MCF 10A (cell line): ENCODE data around the gene PPT1. TPM values are rescaled to one million over a fixed set of nuclear protein-coding genes. Genes with fewer than 3 reads are reported as not detected.

Experiments used
- BruUV-seq: library from RNA; stranded (reverse); fragments of 400-500 nt; replicated peaks from 2 replicates; lab custom pipeline; 2021; lab: Mats Ljungman, UMichigan
- CTCF ChIA-PET: fragments of 300-600 bp; sonication (Branson Sonifier 250); formaldehyde crosslinking; extraction: SDS; loops from one replicate; lab custom pipeline; 2021; ENCODE audit warnings: antibody characterized with exemption, inconsistent platforms; lab: Yijun Ruan, JAX
- POLR2A ChIA-PET: fragments of 300-600, 350-650 bp; sonication (Branson Sonifier 250); formaldehyde crosslinking; extraction: SDS; loops from one replicate; lab custom pipeline; 2020; ENCODE audit warnings: antibody characterized with exemption, inconsistent platforms; lab: Yijun Ruan, JAX
- DNase-seq: peaks from one replicate; pipeline ENCODE4 v3.0.0-alpha.2; 2018; ENCODE audit not compliant: unreplicated experiment
- H3K27ac Mint-ChIP-seq: one replicate; pipeline ENCODE4 v1.8.0; 2022; ENCODE audit warnings: mild to moderate bottlenecking, low read depth, mixed read lengths; ENCODE audit not compliant: unreplicated experiment
- H3K27me3 Mint-ChIP-seq: one replicate; pipeline ENCODE4 v1.8.0; 2022; ENCODE audit warnings: mixed read lengths; ENCODE audit not compliant: insufficient read depth, unreplicated experiment
- H3K36me3 Mint-ChIP-seq: one replicate; pipeline ENCODE4 v1.8.0; 2022; ENCODE audit warnings: mild to moderate bottlenecking, moderate library complexity, mixed read lengths; ENCODE audit not compliant: insufficient read depth, unreplicated experiment
- H3K4me1 Mint-ChIP-seq: one replicate; pipeline ENCODE4 v1.8.0; 2022; ENCODE audit warnings: mixed read lengths; ENCODE audit not compliant: insufficient read depth, unreplicated experiment
- H3K4me3 Mint-ChIP-seq: one replicate; pipeline ENCODE4 v1.8.0; 2022; ENCODE audit warnings: mild to moderate bottlenecking, moderate library complexity, mixed read lengths; ENCODE audit not compliant: unreplicated experiment
- H3K9me3 Mint-ChIP-seq: one replicate; pipeline ENCODE4 v1.8.0; 2022; ENCODE audit warnings: mixed read lengths; ENCODE audit not compliant: unreplicated experiment
- CTCF ChIP-seq: fragments of 200-600 bp; IDR thresholded peaks from one replicate; pipeline ENCODE4 v1.8.0; 2022; ENCODE audit warnings: antibody characterized with exemption, mild to moderate bottlenecking; ENCODE audit not compliant: unreplicated experiment
- intact Hi-C: fragments of 100-400 bp; cut with micrococcal nuclease; formaldehyde crosslinking; loops from 2 replicates; pipeline ENCODE4 v1.14.1; 2022
- total RNA-seq: library from RNA; stranded (reverse); gene quantifications from 2 replicates; pipeline ENCODE4 v1.2.3, GENCODE V29; 2022

PPT1 gene
- total RNA-seq, 1 experiment from 2014 or later, result 55.4 TPM

DNA sequence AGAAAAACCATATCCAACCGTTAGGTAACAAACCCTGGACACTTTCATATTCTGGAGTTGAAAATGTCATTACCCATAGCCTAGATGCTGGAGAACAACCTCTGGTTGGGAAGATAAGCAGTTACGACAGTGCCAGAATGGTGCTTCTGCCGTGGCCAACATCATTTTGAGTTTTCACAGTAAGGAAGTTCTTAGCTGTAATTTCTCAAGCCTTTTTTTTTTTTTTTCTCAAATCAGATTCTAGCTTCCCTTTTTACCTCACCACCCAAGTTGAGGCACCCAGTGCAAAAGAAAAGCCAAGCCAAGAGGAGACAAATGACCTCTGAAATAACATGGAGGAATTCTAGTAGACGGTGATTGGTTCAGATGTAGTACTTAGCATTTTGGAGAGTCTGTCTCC, 21.8 kb downstream of the PPT1 start:
- no peak for DNase-seq
- peaks cover 79% of the 10 kb centered on the region for H3K36me3 Mint-ChIP-seq
- H3K27ac Mint-ChIP-seq, result no peak overlapping the region
- BruUV-seq, result no TSS peak
- H3K27me3 Mint-ChIP-seq, result no peaks in the 10 kb centered on the region
- H3K4me3 Mint-ChIP-seq, result no peak overlapping the region
- no peaks in the 10 kb centered on the region for H3K9me3 Mint-ChIP-seq
- no peak for TF ChIP-seq CTCF
- ChIA-PET CTCF (interaction anchor here (0.6 to 0.8 kb wide), 2 partner anchors 145 to 263 kb away, joined by 3 to 5 read pairs; no protein-coding TSS in a partner anchor), POLR2A (interaction anchor here (0.9 to 1.6 kb wide), 3 partner anchors 10 to 36 kb away, joined by 3 to 4 read pairs (median 4); no protein-coding TSS in a partner anchor)
- intact Hi-C loops, result no loop called here
- H3K4me1 Mint-ChIP-seq, result peaks cover 13% of the 10 kb centered on the region

DNA sequence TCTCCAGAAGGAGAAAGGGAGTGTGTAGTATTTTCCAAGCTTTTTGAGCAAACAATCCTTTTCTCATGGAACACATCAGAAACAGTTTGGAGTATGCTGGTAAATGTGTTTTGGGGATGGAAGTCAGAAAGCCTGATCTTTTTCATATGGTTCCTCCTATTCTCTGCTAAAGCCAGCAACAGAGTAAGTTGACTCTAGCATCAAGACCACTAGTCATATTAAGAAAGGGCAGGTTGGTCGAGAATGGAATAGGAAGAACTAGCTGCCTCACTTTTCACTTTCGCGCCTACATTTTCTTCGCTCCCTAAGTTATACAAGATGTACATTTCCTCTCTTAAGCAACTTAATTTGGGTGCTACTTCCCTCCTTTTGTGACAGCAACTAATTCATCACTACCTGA, 24.0 kb downstream of the PPT1 start:
- BruUV-seq, result TSS peak; percentile 87
- Mint-ChIP-seq H3K4me3 (no peak overlapping the region), H3K9me3 (no peaks in the 10 kb centered on the region), H3K27ac (no peak overlapping the region), H3K36me3 (peaks cover 78% of the 10 kb centered on the region), H3K4me1 (peaks cover 13% of the 10 kb centered on the region), H3K27me3 (no peaks in the 10 kb centered on the region)
- ChIA-PET POLR2A (interaction anchor here (0.9 kb wide), 1 partner anchor 13 kb away, joined by 3 read pairs; no protein-coding TSS in a partner anchor), CTCF (no interaction called here)
- intact Hi-C loops, result no loop called here
- no peak for DNase-seq
- TF ChIP-seq CTCF, result no peak

DNA sequence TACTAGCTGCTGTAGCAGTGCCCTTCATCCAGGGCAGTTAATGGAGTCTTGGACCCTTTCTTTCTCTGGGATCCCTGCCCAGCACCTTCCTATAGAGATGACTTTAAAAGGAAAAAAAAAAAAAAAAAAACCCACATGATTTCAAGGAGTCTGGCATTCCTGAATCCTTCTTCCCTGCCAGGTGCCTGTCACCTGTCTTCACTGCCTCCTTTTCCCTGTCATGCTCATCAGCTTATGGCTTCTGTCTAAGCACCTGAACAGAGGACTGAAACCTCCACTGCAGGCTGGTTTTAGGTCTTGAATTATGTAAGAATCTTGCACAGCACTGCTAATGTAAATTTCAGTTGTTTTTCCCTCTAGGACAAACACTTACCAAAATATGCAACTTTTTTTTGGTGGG, 24.9 kb downstream of the PPT1 start:
- ChIA-PET POLR2A (interaction anchor here (0.6 kb wide), 1 partner anchor 688 kb away, joined by 3 read pairs; no protein-coding TSS in a partner anchor), CTCF (no interaction called here)
- Mint-ChIP-seq H3K36me3 (peaks cover 80% of the 10 kb centered on the region), H3K4me3 (no peak overlapping the region), H3K27ac (no peak overlapping the region), H3K9me3 (no peaks in the 10 kb centered on the region), H3K4me1 (peaks cover 8% of the 10 kb centered on the region), H3K27me3 (no peaks in the 10 kb centered on the region)
- TF ChIP-seq CTCF, result no peak
- DNase-seq, result no peak
- BruUV-seq, result TSS peak; percentile 72
- intact Hi-C loops, result no loop called here

- Mint-ChIP-seq H3K36me3 (peaks cover 93% of the 10 kb centered on the region), H3K27me3 (no peaks in the 10 kb centered on the region), H3K4me3 (no peak overlapping the region), H3K27ac (no peak overlapping the region), H3K9me3 (no peaks in the 10 kb centered on the region), H3K4me1 (peaks cover 13% of the 10 kb centered on the region)
- ChIA-PET POLR2A (interaction anchor here (1.0 kb wide), 1 partner anchor 9 kb away, joined by 7 read pairs; no protein-coding TSS in a partner anchor), CTCF (interaction anchor here (1.2 kb wide), 1 partner anchor 10 kb away, joined by 3 read pairs; no protein-coding TSS in a partner anchor)
- intact Hi-C loops, result no loop called here
- no peak for DNase-seq
- no TSS peak for BruUV-seq
- no peak for TF ChIP-seq CTCF
These were observed 29.2 kb downstream of the PPT1 start for GRCh38 chr1:40067851-40068250.
